B cell (primary cell): Measurements from ENCODE around the gene EXOC6. TPM values are rescaled to one million over a fixed set of nuclear protein-coding genes. Genes with fewer than 3 reads are reported as not detected.
"Not testable (repeated sequence)": the region's sequence is repeated elsewhere in the genome, so short reads cannot be mapped to it uniquely, and the experiment has no call there.

Source experiments
- ATAC-seq: fragments of 200-7000 bp; cut with Tn5 transposase; one replicate; pipeline ENCODE4 v1.10.0; 2021; ENCODE audit warnings: low read depth, mild to moderate bottlenecking, moderate number of reproducible peaks, moderate library complexity
- CTCF ChIA-PET: fragments of 350-600 bp; sonication (Branson Sonifier 250); formaldehyde crosslinking; loops from one replicate; lab custom pipeline; 2021; ENCODE audit warnings: antibody characterized with exemption, inconsistent platforms; lab: Charles Lee
- POLR2A ChIA-PET: fragments of 350-600 bp; sonication (Branson Sonifier 250); formaldehyde crosslinking; loops from one replicate; lab custom pipeline; 2021; ENCODE audit warnings: antibody characterized with exemption; lab: Charles Lee
- DNase-seq: peaks from one replicate; pipeline ENCODE4 v3.0.0; 2013
- H2AFZ ChIP-seq: 2 replicates; pipeline ENCODE4 v1.6.1; 2012; ENCODE audit warnings: mild to moderate bottlenecking, low read depth, low read length; ENCODE audit not compliant: insufficient read depth, poor library complexity, severe bottlenecking
- H3K27ac ChIP-seq, 2 donors: 1 replicate in 1 of 2; 2 replicates in 1 of 2; pipeline ENCODE4 v1.5.1; 2012 to 2013; ENCODE audit warnings: low read length in 2 of 2, mild to moderate bottlenecking in 2 of 2, moderate library complexity in 1 of 2
- H3K27me3 ChIP-seq, 4 experiments: fragments of 200-600 bp in 1 of 4; sonication (generic) in 1 of 4; replicated peaks in 1 of 4; 1 replicate in 2 of 4; 2 replicates in 2 of 4; pipeline versions ENCODE4 v1.6.1 to v1.7.0; 2013 to 2016; ENCODE audit warnings: low read length in 3 of 4, mild to moderate bottlenecking in 2 of 4, mixed read lengths in 1 of 4, moderate library complexity in 1 of 4; ENCODE audit not compliant: insufficient read depth in 4 of 4, control insufficient read depth in 3 of 4; ENCODE audit errors: control extremely low read depth in 1 of 4
- H3K36me3 ChIP-seq, 2 experiments: replicated peaks in 1 of 2; 1 replicate in 1 of 2; 2 replicates in 1 of 2; pipeline versions ENCODE4 v1.6.1 to v1.7.1; 2013; ENCODE audit warnings: low read length in 1 of 2; ENCODE audit not compliant: insufficient read depth in 2 of 2, control insufficient read depth in 1 of 2; ENCODE audit errors: control extremely low read depth in 1 of 2, extremely low read depth in 1 of 2
- H3K4me1 ChIP-seq, 2 donors: fragments of 200-600 bp in 1 of 2; sonication (generic) in 1 of 2; 1 replicate in 1 of 2; 2 replicates in 1 of 2; pipeline versions ENCODE4 v1.5.1 to v1.6.1; 2013 to 2017; ENCODE audit warnings: low read length in 2 of 2; ENCODE audit not compliant: control insufficient read depth in 2 of 2, insufficient read depth in 2 of 2
- H3K4me2 ChIP-seq: replicated peaks from 2 replicates; pipeline ENCODE3; 2012; ENCODE audit warnings: mild to moderate bottlenecking, low read depth, low read length; ENCODE audit not compliant: poor library complexity, severe bottlenecking
- H3K4me3 ChIP-seq, 5 experiments: fragments of 200-600 bp in 1 of 5; sonication (generic) in 1 of 5; 1 replicate in 3 of 5; 2 replicates in 2 of 5; pipeline versions ENCODE4 v1.5.1 to v1.7.0; 2011 to 2016; ENCODE audit warnings: low read length in 4 of 5, mild to moderate bottlenecking in 4 of 5, low read depth in 2 of 5, control low read depth in 1 of 5, moderate library complexity in 1 of 5; ENCODE audit not compliant: insufficient read depth in 1 of 5; ENCODE audit errors: control extremely low read depth in 1 of 5, extremely low read depth in 1 of 5
- H3K79me2 ChIP-seq: fragments of 200-600 bp; sonication (generic); one replicate; pipeline ENCODE4 v1.6.0; 2016; ENCODE audit warnings: low read length; ENCODE audit not compliant: control insufficient read depth, insufficient read depth
- H3K9ac ChIP-seq: fragments of 200-600 bp; sonication (generic); 2 replicates; pipeline ENCODE4 v1.6.1; 2017; ENCODE audit warnings: mild to moderate bottlenecking, low read length, moderate library complexity
- H3K9me3 ChIP-seq, 3 donors: one replicate each; pipeline versions ENCODE4 v1.6.1 to v1.7.1; 2013; ENCODE audit warnings: low read length in 2 of 3; ENCODE audit not compliant: control insufficient read depth in 2 of 3, insufficient read depth in 1 of 3; ENCODE audit errors: control extremely low read depth in 1 of 3
- H4K20me1 ChIP-seq: 2 replicates; pipeline ENCODE4 v1.6.0; 2012; ENCODE audit warnings: mild to moderate bottlenecking, low read length; ENCODE audit not compliant: insufficient read depth, control insufficient read depth, poor library complexity, severe bottlenecking
- H3K27ac Mint-ChIP-seq: one replicate; pipeline ENCODE4 v1.8.0; 2021; ENCODE audit warnings: mixed read lengths
- H3K27me3 Mint-ChIP-seq: one replicate; pipeline ENCODE4 v1.8.0; 2021; ENCODE audit warnings: mixed read lengths
- H3K4me1 Mint-ChIP-seq: one replicate; pipeline ENCODE4 v1.8.0; 2021; ENCODE audit warnings: mixed read lengths
- H3K4me3 Mint-ChIP-seq: one replicate; pipeline ENCODE4 v1.8.0; 2021; ENCODE audit warnings: mixed read lengths
- H3K9me3 Mint-ChIP-seq: one replicate; pipeline ENCODE4 v1.8.0; 2022; ENCODE audit warnings: mixed read lengths; ENCODE audit not compliant: insufficient read depth
- EZH2 ChIP-seq: IDR thresholded peaks from 2 replicates; pipeline ENCODE4 v1.6.1; 2012; ENCODE audit warnings: borderline replicate concordance, low read depth, mild to moderate bottlenecking, moderate library complexity, low read length; ENCODE audit not compliant: insufficient read depth, poor library complexity, severe bottlenecking
- WGBS: methylation state at CpG from one replicate; pipeline ENCODE4 v1.1.5; 2013; ENCODE audit warnings: missing lambda C conversion rate; ENCODE audit not compliant: insufficient coverage; 5-methylcytosine and 5-hydroxymethylcytosine counted together
- intact Hi-C: fragments of 100-400 bp; cut with micrococcal nuclease; formaldehyde crosslinking; loops from one replicate; pipeline ENCODE4 v1.10.0; 2022
- polyA plus RNA-seq: library from polyadenylated mRNA; depleted of rRNA; stranded (reverse); fragments of >200 nt; gene quantifications from 2 replicates; pipeline ENCODE4 v1.2.3, GENCODE V29; 2012
- total RNA-seq, 2 donors: library from RNA; stranded (reverse); fragments of 120-200 nt in 1 of 2; gene quantifications; 1 replicate in 1 of 2; 2 replicates in 1 of 2; pipeline versions ENCODE4 v1.2.3 to v1.2.4, GENCODE V29; 2013 to 2022
- TF ChIP-seq, protein P1 (sequence below): fragments of 200-600 bp; IDR thresholded peaks from one replicate; pipeline ENCODE4 v1.8.0; 2022; ENCODE audit warnings: antibody characterized with exemption, mild to moderate bottlenecking

Gene EXOC6
- total and polyA plus RNA-seq, 2 donors (not counting 1 experiment from before 2014, with no cell fraction given): 7.9 to 22.6 TPM

DNA sequence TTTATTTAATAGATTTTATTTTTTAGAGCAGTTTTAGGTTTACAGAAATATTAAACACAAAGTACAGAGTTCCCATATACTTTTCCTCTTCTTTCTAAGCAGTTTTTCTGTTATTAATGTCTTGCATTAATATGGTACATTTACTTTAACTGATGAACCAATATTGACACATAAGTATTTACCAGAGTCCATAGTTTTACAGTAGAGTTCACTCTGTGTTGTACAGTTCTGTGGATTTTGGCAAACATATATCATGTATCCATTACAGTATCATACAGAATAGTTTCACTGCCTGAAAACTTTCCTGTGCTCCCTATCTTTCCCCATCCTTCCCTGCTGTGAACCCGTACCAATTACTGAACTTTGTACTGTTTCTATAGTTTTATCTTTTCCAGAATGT lies 55.3 kb downstream of the EXOC6 start:
- intact Hi-C loops: no loop called here
- no CpG with 5 or more reads among the region's 1 CpG for WGBS
- ChIA-PET CTCF (no interaction called here), POLR2A (no interaction called here)
- H3K9me3 Mint-ChIP-seq: no peaks in the 10 kb centered on the region
- Histone ChIP-seq H3K27me3 (no peaks in the 10 kb centered on the region), H3K79me2 (no peaks in the 10 kb centered on the region), H3K4me3 (no peak overlapping the region), H2AFZ (no peak overlapping the region), H4K20me1 (no peaks in the 10 kb centered on the region), H3K9ac (no peak overlapping the region), H3K36me3 (peaks cover 3 to 19% of the 10 kb centered on the region in 2 experiments), H3K4me1 (no peaks in the 10 kb centered on the region), H3K4me2 (no peak overlapping the region), H3K27ac (no peak overlapping the region), H3K9me3 (no peaks in the 10 kb centered on the region)
- ATAC-seq (no peak), DNase-seq (no peak)
- no peaks in the 10 kb centered on the region for H3K27me3 Mint-ChIP-seq
- no peak overlapping the region for H3K4me3 Mint-ChIP-seq
- TF ChIP-seq, protein P1, sequence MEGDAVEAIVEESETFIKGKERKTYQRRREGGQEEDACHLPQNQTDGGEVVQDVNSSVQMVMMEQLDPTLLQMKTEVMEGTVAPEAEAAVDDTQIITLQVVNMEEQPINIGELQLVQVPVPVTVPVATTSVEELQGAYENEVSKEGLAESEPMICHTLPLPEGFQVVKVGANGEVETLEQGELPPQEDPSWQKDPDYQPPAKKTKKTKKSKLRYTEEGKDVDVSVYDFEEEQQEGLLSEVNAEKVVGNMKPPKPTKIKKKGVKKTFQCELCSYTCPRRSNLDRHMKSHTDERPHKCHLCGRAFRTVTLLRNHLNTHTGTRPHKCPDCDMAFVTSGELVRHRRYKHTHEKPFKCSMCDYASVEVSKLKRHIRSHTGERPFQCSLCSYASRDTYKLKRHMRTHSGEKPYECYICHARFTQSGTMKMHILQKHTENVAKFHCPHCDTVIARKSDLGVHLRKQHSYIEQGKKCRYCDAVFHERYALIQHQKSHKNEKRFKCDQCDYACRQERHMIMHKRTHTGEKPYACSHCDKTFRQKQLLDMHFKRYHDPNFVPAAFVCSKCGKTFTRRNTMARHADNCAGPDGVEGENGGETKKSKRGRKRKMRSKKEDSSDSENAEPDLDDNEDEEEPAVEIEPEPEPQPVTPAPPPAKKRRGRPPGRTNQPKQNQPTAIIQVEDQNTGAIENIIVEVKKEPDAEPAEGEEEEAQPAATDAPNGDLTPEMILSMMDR: no peak
- no peak for TF ChIP-seq EZH2
- H3K4me1 Mint-ChIP-seq: peaks cover 6% of the 10 kb centered on the region
- no peak overlapping the region for H3K27ac Mint-ChIP-seq

GRCh38 chr10:92907280-92907679 lies 59.0 kb downstream of the EXOC6 start:
- Histone ChIP-seq H3K4me1 (no peaks in the 10 kb centered on the region), H4K20me1 (no peaks in the 10 kb centered on the region), H3K4me3 (no peak overlapping the region), H3K9ac (no peak overlapping the region), H3K36me3 (peaks cover 0 to 20% of the 10 kb centered on the region in 2 experiments), H2AFZ (no peak overlapping the region), H3K79me2 (no peaks in the 10 kb centered on the region), H3K27me3 (no peaks in the 10 kb centered on the region), H3K9me3 (no peaks in the 10 kb centered on the region), H3K4me2 (no peak overlapping the region), H3K27ac (no peak overlapping the region)
- ATAC-seq: no peak
- ChIA-PET CTCF (interaction anchor here (1.3 kb wide), 1 partner anchor 22 kb away, joined by 5 read pairs; no protein-coding TSS in a partner anchor), POLR2A (no interaction called here)
- Mint-ChIP-seq H3K27me3 (no peaks in the 10 kb centered on the region), H3K9me3 (no peaks in the 10 kb centered on the region), H3K4me3 (no peak overlapping the region), H3K27ac (no peak overlapping the region), H3K4me1 (peaks cover 2% of the 10 kb centered on the region)
- intact Hi-C loops: no loop called here
- no CpG with 5 or more reads among the region's 4 CpGs for WGBS
- no peak for DNase-seq
- TF ChIP-seq EZH2: no peak
- TF ChIP-seq, protein P1: no peak

DNA sequence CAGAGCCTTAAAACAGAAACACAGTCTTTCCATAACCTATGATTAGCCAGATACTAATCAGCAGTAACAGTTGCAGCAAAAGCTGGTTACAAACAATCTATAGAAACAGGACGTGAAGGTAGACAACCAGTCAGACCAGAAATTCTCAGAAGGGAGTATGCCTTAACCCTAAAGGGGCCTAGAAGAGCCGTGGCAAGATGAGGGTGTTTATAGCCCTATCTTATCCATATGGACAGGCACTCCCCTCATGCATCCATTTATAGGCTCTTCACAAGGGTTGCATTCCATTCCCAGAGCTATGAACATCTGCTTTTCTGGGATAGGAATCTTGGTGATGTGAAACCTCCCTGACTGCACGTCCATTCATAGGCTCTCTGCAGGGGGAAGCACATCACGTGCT lies 64.3 kb downstream of the EXOC6 start:
- H3K4me1 ChIP-seq, H3K79me2 ChIP-seq, H3K9me3 ChIP-seq, H3K36me3 ChIP-seq, H3K4me3 ChIP-seq, H3K9me3 Mint-ChIP-seq, H3K4me2 ChIP-seq, ATAC-seq, H3K27me3 Mint-ChIP-seq, H3K27ac Mint-ChIP-seq, DNase-seq, H3K4me3 Mint-ChIP-seq, H3K4me1 Mint-ChIP-seq, H3K9ac ChIP-seq, H2AFZ ChIP-seq, H3K27ac ChIP-seq, H4K20me1 ChIP-seq, H3K27me3 ChIP-seq, POLR2A ChIA-PET: not testable (repeated sequence)
- CTCF ChIA-PET: interaction anchor here (1.2 to 2.4 kb wide), 2 partner anchors 26 to 442 kb away, joined by 4 to 5 read pairs; no protein-coding TSS in a partner anchor
- intact Hi-C loops: loop anchor here (10.0 kb wide), 1 partner anchor 442 kb away; no protein-coding TSS in a partner anchor
- WGBS: 80% methylated on average over 1 of the region's 4 CpGs
